KG1 (cell line): ENCODE results near the gene DNAJC6.
"Not testable (repeated sequence)": the region's sequence is repeated elsewhere in the genome, so short reads cannot be mapped to it uniquely, and the experiment has no call there.

Source experiments
- DNase-seq: peaks from one replicate; lab custom pipeline; 2025; lab: John Stamatoyannopoulos, UW

The DNAJC6 gene

DNA sequence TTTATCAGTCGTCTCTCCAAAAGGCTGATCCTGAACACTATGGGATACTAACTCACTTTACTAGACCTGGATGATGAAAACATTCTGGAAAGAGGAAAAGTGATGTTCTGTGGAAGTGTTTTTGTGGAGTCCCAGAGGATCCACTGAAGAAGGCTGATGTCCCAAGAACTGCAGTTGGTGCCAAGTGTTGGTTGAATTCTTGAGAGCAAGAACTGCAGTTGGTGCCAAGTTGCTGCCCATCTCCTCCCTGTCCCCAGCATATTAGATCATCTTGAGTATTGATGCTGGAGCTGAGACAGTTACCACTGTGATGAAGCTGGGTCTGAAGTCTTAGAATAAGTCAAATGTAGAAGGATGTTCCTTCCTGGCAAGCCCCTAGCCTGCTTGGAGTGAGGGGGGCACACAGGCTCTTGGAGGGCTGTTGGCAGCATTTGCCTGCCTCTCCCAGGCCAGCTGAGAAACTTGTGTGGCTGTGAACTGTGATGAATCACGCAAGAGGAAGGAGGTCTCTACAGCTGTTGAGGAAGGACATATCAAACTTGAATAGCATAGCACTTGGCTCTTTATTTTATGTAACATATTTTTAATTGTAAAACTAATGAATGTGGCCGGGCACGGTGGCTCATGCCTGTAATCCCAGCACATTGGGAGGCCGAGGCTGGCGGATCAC lies 48.1 kb downstream of the DNAJC6 start:
- no peak for DNase-seq

DNA sequence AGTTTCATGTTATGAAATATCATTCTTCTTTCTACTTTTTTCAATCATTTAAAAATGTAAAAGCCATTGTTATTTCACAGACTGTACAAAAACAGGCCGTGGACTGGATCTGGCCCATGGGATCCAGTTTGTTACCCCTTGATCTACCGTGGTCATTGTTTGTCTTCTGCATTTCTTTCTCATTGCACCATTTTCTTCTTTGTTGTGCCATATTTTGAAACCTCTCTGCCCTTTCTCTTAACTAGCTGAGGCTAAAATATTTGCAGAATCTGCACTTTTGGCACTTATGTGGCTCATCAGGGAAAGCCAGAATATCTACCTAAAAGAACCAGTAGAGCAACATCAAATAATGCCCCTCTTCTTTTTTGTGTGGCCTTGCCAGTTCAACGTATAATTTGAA lies 50.5 kb downstream of the DNAJC6 start:
- DNase-seq, result no peak

DNA sequence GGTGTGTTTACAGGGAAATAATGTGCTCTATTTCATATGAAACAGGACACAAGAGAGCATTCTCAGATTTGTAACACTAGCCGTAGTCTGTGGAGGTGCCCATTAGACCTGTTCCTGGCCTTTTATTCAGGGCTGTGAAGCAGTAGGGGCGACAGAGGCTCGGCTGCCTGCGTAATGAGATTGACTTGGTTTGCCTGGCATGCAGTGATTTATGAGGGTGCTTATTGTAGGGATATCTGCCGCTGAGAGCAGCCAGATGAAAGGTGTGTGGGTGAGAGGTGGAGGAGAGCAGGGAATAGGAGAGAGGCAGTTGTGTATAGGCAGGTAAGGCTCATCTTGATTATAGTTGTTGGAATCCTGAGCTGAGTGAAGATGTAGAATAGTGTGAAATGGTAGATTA lies 51.3 kb downstream of the DNAJC6 start:
- DNase-seq, result no peak

DNA sequence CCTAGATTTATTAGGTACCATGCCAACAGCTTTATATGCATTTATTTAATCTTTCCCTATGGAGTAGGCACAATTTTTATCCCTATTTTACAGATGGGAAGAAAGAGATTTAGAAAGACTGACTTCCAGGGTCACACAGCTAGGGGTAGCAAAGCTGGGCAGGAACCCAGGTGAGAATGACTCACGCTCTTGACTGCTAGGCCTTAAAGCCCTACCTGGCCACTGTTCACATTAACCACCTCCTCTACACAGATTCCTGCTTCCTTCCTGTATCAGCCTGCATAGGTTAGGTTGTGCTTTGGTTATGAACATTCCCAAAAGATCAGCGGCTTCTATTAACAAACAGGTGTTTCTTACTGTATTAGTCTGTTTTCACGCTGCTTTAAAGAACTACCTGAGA lies 53.2 kb downstream of the DNAJC6 start:
- no peak for DNase-seq

DNA sequence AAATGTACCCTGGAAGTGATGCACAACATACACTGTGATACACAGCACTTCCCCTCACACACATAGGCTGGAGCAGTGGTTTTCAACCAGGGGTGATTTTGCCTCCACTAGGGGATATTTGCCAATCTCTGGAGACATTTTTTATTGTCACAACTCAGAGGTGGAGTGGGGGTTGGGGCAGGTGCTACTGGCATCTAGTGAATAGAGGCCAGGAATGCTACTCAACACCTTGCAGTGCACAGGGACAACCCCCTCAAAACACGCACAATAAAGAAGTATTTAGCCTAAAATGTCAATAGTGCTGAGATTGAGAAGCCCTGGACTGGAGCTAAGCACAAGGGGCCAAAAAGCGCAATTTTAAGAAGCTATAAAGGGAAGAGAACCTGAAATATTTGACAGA lies 54.1 kb downstream of the DNAJC6 start:
- no peak for DNase-seq

DNA sequence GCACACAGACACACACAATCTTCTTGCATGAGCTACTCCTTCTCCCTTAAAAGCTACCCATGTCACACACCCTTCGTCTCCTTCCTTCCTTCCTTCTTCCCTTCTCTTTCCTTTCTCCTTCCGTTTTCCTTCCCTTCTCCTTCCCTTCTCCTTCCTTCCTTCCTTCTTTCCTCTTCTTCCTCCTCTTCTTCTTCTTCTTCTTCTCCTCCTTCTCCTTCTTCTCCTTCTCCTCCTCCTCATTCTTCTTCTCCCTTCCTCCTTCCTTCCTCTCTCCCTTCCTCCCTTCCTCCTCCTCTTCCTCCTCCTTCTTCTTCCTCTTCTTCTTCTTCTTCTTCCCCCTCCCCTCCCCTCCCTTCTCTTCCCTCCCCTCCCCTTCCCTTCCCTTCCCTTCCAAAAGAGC lies 59.1 kb downstream of the DNAJC6 start:
- DNase-seq, result no peak

DNA sequence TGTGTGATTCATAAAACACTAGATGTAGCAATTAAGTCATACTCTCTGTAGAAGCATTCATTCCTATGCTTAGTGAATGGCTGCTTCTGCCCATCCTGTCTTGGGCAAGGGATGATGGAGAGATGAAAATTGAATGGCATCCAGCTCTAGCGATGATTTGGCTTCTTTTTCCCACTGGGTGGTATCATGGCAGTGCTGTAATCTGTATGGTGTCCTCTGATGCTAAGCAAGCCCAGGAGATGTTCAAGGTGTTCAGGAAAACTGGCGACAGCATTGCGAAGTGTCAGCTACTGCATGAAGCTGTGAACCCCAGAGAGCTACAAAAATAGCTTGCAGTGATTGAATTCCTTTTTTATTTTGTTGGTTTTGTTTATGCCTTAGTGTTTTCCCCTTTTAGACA lies 62.2 kb downstream of the DNAJC6 start:
- DNase-seq, result no peak

DNA sequence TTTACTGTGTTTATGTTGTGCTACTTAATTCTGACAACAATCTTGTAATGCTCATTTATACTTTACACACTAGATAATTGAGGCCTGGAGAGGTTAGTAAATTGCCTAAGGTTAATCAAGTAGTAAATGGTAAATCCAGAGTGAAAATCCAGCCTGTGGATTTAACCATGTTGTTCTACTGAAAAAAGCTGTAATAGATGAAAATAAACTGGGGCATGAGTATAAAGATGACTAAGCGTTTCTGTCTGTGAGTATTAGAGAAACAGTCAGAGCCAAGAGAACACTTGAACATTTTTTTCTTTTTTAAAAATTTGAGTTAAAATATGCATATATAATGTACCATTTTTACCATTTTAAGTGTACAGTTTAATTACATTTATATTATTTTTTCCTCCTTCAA lies 63.2 kb downstream of the DNAJC6 start:
- DNase-seq, result no peak

DNA sequence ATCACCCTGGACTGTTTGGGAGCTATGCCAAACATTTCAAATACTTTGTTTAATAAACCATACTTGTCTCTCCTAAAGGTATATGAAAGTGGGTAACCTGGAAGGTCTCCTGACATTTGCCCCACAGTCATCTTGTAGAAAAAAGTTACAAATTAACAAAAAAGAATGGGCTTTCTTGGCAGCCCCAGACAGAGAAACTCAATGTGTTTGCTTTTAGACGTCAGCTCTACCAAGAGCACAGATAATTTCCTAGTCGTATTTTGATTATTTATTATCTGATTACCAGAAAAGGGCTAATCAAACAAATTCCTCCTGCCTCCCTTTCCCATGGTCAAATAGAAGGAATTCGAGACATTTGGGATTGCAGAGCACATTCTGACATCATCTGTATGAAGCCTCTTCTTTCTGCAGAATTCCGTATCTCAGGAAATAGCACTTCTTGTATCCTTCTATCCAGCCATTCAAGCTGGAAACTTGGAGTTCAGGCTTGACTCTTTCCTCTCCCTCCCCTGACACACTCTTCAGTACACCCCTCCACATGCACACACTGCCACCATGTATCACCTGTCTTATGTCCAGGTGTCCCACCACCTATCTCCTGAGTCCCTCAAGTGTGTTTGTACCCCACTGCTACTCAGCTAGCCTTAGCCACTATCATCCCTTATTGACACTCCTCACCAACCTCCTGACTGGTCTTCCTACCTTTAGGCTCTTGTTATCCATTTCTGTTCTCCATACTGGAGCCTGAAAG lies 68.3 kb downstream of the DNAJC6 start:
- no peak for DNase-seq

DNA sequence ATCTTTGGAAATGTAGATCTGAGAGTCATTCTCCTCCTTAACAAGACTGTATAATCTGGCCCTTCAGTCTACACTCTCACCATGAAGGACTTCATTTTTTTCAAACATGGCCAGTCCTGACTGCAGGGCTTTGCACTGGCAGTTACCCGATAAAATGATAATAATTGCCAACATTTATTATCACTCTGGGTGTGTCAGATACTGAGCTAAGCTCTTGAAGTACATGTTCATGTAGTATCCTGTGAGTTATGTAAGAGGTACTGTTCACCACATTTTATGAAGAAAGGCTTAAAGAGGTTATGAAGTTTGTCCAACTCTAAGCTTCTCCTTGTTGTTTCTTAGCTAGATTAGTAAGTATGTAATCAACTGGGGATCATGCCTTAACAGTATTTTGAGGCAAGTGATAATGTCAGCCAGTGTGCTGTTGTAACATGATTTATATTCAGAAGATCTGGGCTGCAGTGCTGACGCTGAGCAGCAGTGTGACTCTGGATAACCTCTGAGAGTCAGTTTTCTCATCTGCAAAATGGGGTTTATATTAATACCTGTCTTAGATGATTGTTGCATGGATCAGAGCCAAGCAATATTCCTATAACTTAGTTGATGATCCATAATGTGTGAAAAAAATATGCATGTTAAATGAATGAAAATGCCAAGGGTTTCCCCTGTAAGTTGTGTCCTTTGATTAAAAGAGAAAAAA lies 69.1 kb downstream of the DNAJC6 start:
- DNase-seq, result no peak

DNA sequence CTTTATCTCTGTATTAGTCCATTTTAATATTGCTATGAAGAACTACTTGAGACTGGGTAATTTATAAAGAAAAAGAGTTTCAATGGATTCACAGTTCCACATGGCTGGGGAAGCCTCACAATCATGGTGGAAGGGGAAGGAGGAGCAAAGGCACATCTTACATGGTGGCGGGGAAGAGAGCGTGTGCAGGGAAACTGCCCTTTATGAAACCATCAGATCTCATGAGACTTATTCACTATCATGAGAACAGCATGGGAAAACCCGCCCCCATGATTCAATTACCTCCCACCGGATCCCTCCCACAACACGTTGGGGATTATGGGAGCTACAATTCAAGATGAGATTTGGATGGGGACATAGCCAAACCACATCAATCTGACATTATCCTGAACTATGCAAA lies 75.1 kb downstream of the DNAJC6 start:
- DNase-seq, result not testable (repeated sequence)

DNA sequence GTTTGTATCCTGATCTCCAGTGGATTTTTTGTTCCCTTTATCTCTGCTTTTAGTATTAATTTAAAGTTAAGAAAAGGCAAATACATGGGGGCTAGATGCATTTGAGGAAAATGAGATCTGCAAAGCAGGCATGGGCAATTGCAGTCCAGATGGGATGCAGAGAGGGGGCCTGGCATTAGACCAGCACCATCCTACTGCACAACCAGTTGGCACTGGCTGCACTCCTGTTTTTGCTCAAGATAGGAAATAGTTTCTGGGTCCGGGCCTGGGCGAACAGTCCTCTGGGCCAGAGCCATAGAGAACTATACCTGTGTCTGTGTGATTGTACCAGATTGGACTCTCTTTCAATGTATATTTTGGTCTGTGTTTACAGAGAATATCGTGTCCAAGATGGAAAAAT lies 77.1 kb downstream of the DNAJC6 start:
- DNase-seq, result no peak

DNA sequence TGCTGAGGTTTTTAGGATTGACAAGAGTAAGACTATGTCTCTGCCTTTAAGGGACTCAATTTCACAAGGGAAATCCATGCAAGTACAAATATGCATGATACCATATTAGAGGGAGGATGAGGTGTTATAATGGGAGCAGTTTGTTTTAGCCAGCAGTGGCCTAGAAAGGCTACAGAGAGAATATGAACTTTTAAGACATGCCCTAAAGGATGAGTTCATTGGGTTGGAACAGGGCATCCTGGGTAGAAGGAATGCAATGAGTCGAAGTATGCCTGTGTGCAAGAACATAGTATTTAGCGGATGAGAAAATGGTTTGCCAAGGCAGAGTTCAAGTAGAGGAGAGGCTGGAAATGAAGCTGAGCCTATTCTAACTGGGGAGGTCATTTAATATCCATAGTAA lies 78.5 kb downstream of the DNAJC6 start:
- no peak for DNase-seq

DNA sequence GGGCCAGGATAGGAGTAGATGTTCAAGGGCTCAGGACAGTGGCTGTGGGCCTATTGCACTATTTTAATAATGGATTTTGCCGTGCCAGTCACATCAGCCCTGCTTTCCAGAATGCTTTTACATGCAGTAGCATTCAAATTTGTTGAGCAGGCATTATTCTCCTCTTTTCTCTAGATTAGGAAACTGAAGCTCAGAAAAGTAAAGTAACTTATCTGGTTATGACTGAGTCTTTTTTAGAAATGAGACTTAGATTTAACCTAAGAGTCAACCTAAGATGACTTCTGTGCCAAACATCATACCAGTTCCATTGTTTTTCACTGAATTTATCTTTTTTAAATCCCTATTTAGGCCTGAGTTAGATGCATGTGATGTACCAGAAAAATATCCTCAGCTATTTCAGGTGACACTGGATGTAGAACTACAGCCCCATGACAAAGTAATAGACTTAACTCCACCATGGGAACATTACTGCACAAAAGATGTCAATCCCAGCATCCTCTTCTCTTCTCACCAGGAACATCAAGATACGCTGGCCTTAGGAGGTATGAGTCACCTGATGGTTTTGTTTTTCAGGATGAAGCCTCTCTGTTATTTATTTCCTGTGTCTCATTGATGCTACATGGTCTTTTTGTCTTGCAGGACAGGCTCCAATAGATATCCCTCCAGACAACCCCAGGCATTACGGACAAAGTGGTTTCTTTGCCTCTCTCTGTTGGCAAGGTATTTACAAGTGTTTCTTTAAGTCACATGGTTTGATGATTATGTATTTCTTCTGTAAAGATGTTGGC lies 79.8 kb downstream of the DNAJC6 start:
- DNase-seq, result no peak

DNA sequence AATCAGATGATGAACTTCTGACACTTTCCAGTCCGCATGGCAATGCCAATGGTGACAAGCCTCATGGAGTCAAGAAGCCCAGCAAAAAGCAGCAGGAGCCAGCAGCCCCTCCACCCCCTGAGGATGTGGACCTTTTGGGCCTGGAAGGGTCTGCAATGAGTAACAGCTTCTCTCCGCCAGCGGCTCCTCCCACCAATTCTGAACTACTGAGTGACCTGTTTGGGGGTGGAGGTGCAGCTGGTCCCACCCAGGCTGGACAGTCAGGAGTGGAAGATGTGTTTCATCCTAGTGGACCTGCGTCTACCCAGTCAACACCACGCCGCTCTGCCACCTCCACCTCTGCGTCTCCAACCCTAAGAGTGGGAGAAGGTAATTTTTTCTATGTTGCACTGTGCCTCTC lies 83.2 kb downstream of the DNAJC6 start:
- no peak for DNase-seq

DNA sequence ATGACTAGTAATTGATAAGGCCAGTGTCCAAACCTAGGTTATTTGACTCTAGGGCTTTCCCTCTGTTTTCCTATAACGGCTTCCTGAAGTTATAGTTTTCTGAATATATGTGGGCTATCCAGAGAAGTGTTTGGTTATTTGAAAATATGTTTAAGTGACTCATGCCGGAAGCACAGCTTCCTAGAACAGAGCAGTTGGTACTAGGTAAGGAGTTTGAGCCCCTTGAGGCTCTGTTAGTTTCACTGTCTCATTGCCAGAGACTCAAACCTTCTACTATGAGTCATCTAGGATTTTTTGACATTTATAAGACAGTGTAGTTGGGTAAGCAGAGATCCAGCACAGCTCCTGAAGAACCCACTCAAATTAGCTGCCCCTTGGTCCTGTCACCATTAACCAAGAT lies 84.0 kb downstream of the DNAJC6 start:
- no peak for DNase-seq

DNA sequence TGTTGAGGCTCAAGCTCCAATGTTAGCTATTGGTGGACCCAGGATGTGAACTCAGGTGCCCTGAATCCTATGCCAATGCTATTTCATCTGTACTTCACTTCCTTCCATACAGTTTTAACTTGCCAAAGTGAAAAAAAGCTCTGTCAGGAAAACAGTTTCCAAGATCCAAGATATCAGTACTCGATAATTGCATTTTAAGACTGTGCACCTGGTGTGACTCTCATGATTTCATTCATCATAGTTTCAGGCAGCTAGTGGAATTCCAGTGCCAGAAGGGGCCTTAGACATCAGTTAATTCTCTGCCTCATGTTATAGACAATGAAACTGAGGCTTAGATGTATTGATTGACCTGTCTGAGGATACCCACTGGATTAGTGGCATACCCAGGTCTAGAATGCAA lies 84.6 kb downstream of the DNAJC6 start:
- DNase-seq, result no peak

DNA sequence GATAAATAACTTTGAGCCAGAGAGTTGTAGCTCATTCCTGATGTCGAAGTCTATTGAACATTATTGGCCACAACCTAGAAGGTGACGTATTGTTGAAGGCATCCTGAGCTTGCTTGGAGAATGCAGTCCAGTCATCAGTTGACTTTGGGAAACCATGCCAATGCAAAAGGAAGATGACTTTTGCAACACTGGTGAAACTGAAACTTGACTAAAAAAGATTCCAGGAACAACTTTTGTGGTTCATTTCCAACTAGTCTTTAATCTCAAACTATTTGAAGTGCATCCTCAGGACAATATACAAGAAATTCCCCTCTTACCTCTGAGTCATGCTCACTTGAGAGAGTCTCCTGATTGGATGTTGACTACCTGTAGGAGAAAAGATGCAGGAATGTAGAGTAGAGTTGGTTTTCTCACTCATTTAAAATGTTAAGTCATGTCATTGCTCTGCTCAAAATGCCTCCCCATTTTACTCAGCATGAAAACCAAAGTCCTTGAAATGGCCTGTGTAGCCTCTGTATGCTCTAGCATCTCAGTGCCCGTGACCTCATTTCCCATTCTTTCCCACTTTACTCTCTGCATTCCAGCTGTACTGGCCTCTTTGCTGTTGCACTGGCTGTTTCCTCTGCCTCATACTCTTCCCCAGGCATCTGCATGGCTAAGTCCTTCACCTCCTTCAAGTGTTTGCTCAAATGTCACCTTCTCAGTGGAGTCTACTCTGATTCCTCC lies 86.7 kb downstream of the DNAJC6 start:
- no peak for DNase-seq

DNA sequence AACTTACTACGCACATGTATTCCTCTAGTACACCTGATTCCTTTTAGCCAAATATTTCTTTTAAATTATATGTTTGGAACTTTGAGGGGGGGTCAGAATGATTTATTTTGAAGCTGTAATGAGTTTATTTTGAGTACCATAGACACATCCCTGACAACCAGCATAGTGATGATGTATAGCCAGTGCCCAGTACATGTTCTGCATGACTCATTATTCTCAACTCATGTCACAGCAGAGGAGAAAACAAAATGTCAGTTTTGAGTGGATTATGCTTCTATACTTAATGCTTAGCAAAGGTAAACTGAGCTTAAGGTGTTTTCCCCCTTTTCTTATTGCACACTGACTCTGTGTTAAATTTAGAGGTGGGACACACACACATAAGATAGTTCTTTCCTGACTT lies 88.7 kb downstream of the DNAJC6 start:
- DNase-seq, result no peak

DNA sequence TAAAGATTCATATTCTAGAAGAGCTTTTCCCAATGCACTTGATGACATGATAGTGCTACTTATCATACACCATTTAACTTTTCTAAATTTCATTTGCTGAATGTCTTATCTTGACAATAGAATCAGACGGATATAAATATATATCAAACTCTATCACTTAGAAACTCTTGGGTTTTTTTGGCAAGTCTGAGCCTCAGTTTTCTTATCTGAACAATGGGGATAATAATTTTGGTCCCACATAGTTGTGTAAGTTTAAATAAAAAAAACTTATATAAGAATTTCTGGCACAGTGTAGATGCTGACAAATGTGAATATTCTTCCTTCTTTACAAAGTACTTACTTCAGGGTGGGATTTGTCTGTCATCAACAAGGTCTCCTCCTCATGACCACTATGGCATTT lies 89.7 kb downstream of the DNAJC6 start:
- DNase-seq, result no peak

DNA sequence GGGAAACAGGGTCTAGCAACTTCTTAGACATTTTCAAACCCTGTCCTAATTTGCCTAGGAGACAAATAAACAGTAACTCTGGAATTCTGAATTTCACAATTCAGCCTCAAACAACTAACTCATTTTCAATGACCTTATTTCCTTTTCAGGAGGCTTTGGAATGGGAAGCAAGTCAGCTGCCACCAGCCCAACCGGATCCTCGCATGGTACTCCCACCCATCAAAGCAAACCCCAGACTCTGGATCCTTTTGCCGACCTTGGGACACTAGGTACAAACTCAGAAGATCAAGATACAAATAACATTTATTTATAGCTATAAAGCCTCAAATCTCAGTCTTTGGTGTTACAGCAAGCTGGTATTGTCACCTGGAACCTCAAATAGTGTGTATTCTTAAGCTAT lies 92.3 kb downstream of the DNAJC6 start:
- DNase-seq, result no peak

DNA sequence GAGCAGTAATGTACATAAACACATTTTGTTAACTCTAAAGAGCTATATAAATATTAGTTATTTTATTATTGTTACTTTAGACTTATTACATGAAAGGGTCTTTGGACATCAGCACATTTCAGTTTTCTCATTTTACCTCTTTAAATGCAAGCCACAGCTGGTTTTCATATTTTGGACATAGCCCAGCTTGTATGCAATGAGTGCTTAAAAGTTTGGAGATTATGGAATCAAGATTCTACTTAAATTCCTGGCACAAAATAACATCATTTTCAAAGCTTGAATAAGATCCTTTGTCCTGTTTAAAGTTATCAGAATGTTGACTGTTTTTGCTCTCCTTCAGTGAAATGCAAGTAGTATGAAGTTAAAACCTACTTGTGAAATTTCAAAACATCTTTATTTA lies 95.6 kb downstream of the DNAJC6 start:
- DNase-seq, result no peak
